ENCODE data around the gene LIPC. TPM values are rescaled to one million over a fixed set of nuclear protein-coding genes. Genes with fewer than 3 reads are reported as not detected.

LIPC gene
- not detected in 2 replicates for polyA plus RNA-seq (2012; rRNA removed)
- polyA plus RNA-seq (2012; cell fraction: cytosol; rRNA removed) = not detected in 2 replicates
- not detected in 2 replicates for polyA plus RNA-seq (2012; cell fraction: nucleus; rRNA removed)

GRCh38 chr15:58431221-58432149 lies at the start of gene LIPC:
LIPC (plus strand) TSS chr15:58431991; CDS start chr15:58432033, 42 bp downstream.
- Histone ChIP-seq H3K27ac (ENCODE audit: low read depth in 2 of 2, low read length in 1 of 2) (no peak within 1 kb of the TSS), H3K4me3 (ENCODE audit: low read depth in 2 of 2, low read length in 1 of 2) (no peak within 1 kb of the TSS), H3K9me3 (no peaks in the 10 kb centered on the region), H2AFZ (ENCODE audit: low read depth) (no peak within 1 kb of the TSS), H3K79me2 (ENCODE audit: insufficient read depth) (no peaks in the 10 kb centered on the region), H3K4me2 (no peak within 1 kb of the TSS), H3K9ac (no peak within 1 kb of the TSS), H4K20me1 (ENCODE audit: insufficient read depth) (no peaks in the 10 kb centered on the region), H3F3A (replicated peaks; ENCODE audit: insufficient read depth) (no peaks in the 10 kb centered on the region), H3K27me3 (ENCODE audit: insufficient read depth) (no peaks in the 10 kb centered on the region; the same call in 1 of the 2 replicates), H3K4me1 (ENCODE audit: control insufficient read depth in 1 of 2, insufficient read depth in 2 of 2, low read depth in 1 of 2, low read length in 1 of 2) (peaks cover 0 to 8% of the 10 kb centered on the region in 2 experiments; a peak in 1 of 4 replicates), H3K36me3 (replicated peaks in 1 of 2; ENCODE audit: control insufficient read depth in 1 of 2, insufficient read depth in 2 of 2, low read length in 1 of 2) (no peaks in the 10 kb centered on the region), H3K9me2 (no peaks in the 10 kb centered on the region)
- no peak for DNase-seq
- TF ChIP-seq FOSL2 (IDR thresholded peaks at IDR 0.05; ENCODE audit: borderline replicate concordance, low read depth) (no peak), GATA2 (CRISPR knock-in tag; IDR thresholded peaks at IDR 0.05) (no peak), RAD21 (IDR thresholded peaks at IDR 0.05; ENCODE audit: low read length) (no peak), CTCF (IDR thresholded peaks at IDR 0.05) (no peak), CHD2 (IDR thresholded peaks at IDR 0.05; ENCODE audit: low read length, partially characterized antibody) (no peak), SIN3A (IDR thresholded peaks at IDR 0.05; ENCODE audit: borderline replicate concordance, low read depth, low read length) (no peak), USF2 (IDR thresholded peaks at IDR 0.05; ENCODE audit: borderline replicate concordance, low read depth, low read length) (no peak), ELF1 (IDR thresholded peaks at IDR 0.05) (no peak), MAX (IDR thresholded peaks at IDR 0.05; ENCODE audit: low read depth) (no peak), FOXM1 (IDR thresholded peaks at IDR 0.05; ENCODE audit: low read depth) (no peak), REST (IDR thresholded peaks at IDR 0.05; ENCODE audit: low read depth, low read length) (no peak)
- WGBS (ENCODE audit: low lambda C conversion rate) = 81% methylated on average over 10 of the region's 10 CpGs
- ChIA-PET CTCF (no interaction called here), POLR2A (no interaction called here)
